Left kidney (tissue), 2 donors: ENCODE data around the gene MLST8. TPM values are rescaled to one million over a fixed set of nuclear protein-coding genes. Genes with fewer than 3 reads are reported as not detected.
"Not testable (repeated sequence)": the region's sequence is repeated elsewhere in the genome, so short reads cannot be mapped to it uniquely, and the experiment has no call there.

ENCODE experiments used
- DNase-seq: peaks from one replicate; pipeline ENCODE4 v3.0.0-alpha.2; 2013
- polyA plus RNA-seq: library from polyadenylated mRNA; unstranded; fragments of 120-200 nt; gene quantifications from one replicate; pipeline ENCODE4 v1.2.1, GENCODE V29; 2013; ENCODE audit not compliant: insufficient read length

Gene MLST8
- polyA plus RNA-seq, 1 donor = 39.7 TPM

- DNase-seq = no peak
These were observed 15.9 kb upstream of the MLST8 start for GRCh38 chr16:2189252-2189893.

- no peak for DNase-seq
These were observed 15.1 kb upstream of the MLST8 start for GRCh38 chr16:2190002-2190658.

GRCh38 chr16:2190659-2191445 is 14.4 kb upstream of the MLST8 start:
- no peak for DNase-seq

GRCh38 chr16:2191446-2191706 is 13.9 kb upstream of the MLST8 start:
- no peak for DNase-seq

- peak; percentile 27 for DNase-seq
These were observed 11.0 kb upstream of the MLST8 start for GRCh38 chr16:2194166-2194834.

GRCh38 chr16:2194852-2195321 is 10.4 kb upstream of the MLST8 start:
- DNase-seq = peak; percentile 56

- no peak for DNase-seq
These were observed 9.7 kb upstream of the MLST8 start for GRCh38 chr16:2195322-2196161.

GRCh38 chr16:2196162-2196980 is 8.9 kb upstream of the MLST8 start, which contains the start of gene CASKIN1:
CASKIN1 (minus strand) TSS chr16:2196605; CDS start chr16:2196432, 173 bp downstream.
- no peak for DNase-seq

GRCh38 chr16:2196981-2197511 is 8.2 kb upstream of the MLST8 start:
- DNase-seq = no peak

GRCh38 chr16:2197765-2198164 is 7.5 kb upstream of the MLST8 start:
- no peak for DNase-seq

GRCh38 chr16:2198283-2198682 is 7.0 kb upstream of the MLST8 start:
- no peak for DNase-seq

- no peak for DNase-seq
These were observed 6.2 kb upstream of the MLST8 start for GRCh38 chr16:2199095-2199494.

GRCh38 chr16:2199621-2200139 is 5.6 kb upstream of the MLST8 start:
- no peak for DNase-seq

GRCh38 chr16:2200313-2200712 is 4.9 kb upstream of the MLST8 start:
- DNase-seq = no peak

- DNase-seq = not testable (repeated sequence)
These were observed 2.0 kb upstream of the MLST8 start for GRCh38 chr16:2203119-2203688.

GRCh38 chr16:2204416-2205103 is 694 bp upstream of the MLST8 start:
- no peak for DNase-seq

GRCh38 chr16:2205967-2206313 is 686 bp downstream of the MLST8 start:
- no peak for DNase-seq

- no peak for DNase-seq
These were observed 1.1 kb downstream of the MLST8 start for GRCh38 chr16:2206420-2206779.

GRCh38 chr16:2206780-2207433 is 1.7 kb downstream of the MLST8 start:
- DNase-seq = no peak
